NCI-H82 (cell line): ENCODE measurements around the gene STX18.
A peak's percentile ranks its signal among the peaks of the same experiment; 100 is the strongest.

Experiments
- DNase-seq: peaks from one replicate; lab custom pipeline; 2025; lab: John Stamatoyannopoulos, UW

Gene STX18

GRCh38 chr4:4398430-4398829 is 143.4 kb downstream of the STX18 start:
- DNase-seq, result no peak

- no peak for DNase-seq
Observed at GRCh38 chr4:4397441-4397819, 144.4 kb downstream of the STX18 start.

- DNase-seq, result peak; percentile 33
Observed at GRCh38 chr4:4396628-4397440, 145.0 kb downstream of the STX18 start.

- DNase-seq, result peak; percentile 92
Observed at GRCh38 chr4:4395849-4396627, 145.8 kb downstream of the STX18 start.

GRCh38 chr4:4395371-4395770 is 146.5 kb downstream of the STX18 start:
- no peak for DNase-seq

- no peak for DNase-seq
Observed at GRCh38 chr4:4394644-4395043, 147.2 kb downstream of the STX18 start.

- DNase-seq, result no peak
Observed at GRCh38 chr4:4392501-4393183, 149.2 kb downstream of the STX18 start.

- no peak for DNase-seq
Observed at GRCh38 chr4:4391866-4392265, 150.0 kb downstream of the STX18 start.

GRCh38 chr4:4390515-4391240 is 151.2 kb downstream of the STX18 start:
- no peak for DNase-seq

- no peak for DNase-seq
Observed at GRCh38 chr4:4390046-4390445, 151.8 kb downstream of the STX18 start.

- no peak for DNase-seq
Observed at GRCh38 chr4:4388836-4389575, 152.8 kb downstream of the STX18 start.

GRCh38 chr4:4388311-4388790 is 153.5 kb downstream of the STX18 start:
- DNase-seq, result no peak

- DNase-seq, result peak; percentile 39
Observed at GRCh38 chr4:4387531-4388310, 154.1 kb downstream of the STX18 start.

- DNase-seq, result peak; percentile 56
Observed at GRCh38 chr4:4386736-4387392, 155.0 kb downstream of the STX18 start, which contains the start of gene NSG1. Gene NSG1 (plus strand): TSS chr4:4387102. CDS start chr4:4387630, 528 bp downstream.

- peak; percentile 70 for DNase-seq
Observed at GRCh38 chr4:4386296-4386735, 155.5 kb downstream of the STX18 start.

GRCh38 chr4:4385729-4386295 is 156.0 kb downstream of the STX18 start:
- DNase-seq, result peak; percentile 9

- DNase-seq, result peak; percentile 79
Observed at GRCh38 chr4:4384837-4385236, 157.0 kb downstream of the STX18 start.

GRCh38 chr4:4383085-4383484 is 158.8 kb downstream of the STX18 start:
- DNase-seq, result no peak

GRCh38 chr4:4379540-4380087 is 162.2 kb downstream of the STX18 start:
- DNase-seq, result no peak
